NCI-H69 (cell line): Measurements from ENCODE around the gene TJP3.

Source experiments
- DNase-seq: peaks from one replicate; lab custom pipeline; 2025; lab: John Stamatoyannopoulos, UW

Gene TJP3

GRCh38 chr19:3785451-3785937 lies 77.3 kb downstream of the TJP3 start:
- peak; percentile 66 for DNase-seq

DNA sequence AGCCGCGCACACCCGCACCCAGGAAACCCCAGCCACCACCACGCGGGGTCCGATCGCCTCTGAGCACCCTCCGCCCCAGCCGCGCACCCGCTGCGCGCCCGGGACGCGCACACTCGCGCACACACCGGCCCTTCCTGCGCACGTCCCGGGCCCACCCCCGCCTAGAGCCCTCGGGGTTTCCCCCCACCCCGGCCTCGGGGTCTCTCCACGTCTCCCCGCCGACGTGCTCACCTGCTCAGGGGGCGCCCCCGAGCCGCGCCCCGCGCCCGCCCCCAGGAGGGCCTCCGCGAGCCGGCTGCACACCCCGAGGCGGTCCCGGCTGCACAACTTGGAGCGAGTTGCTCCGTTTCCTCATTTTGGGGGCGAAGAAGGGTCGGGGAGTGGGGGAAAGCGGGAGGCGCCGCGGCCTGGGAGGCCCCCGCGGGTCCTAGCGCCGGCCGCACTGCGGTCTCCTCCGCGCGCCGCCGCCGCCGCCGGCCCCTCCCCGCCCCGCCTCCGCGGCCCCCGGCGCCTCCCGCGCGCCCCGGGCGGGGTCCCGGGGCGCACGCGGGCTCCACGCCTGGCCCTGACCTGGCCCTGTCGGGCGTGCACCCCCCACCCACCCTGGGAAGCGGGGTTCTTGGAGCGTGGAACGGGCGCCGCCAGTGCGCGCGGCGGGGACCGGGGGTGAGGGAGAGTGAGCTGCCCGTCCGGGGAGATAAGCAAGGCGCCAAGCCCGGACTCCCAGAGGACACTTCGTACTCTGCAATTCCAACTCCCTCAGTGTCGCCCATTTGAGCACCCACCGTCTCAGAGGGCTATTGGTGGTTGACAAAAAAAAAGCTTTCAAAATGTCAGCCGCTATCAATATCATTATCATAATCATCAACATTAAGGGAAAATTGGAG lies 78.0 kb downstream of the TJP3 start, which contains the start of gene MATK:
Gene MATK (minus strand): TSS at position 444 of the 887 bp plus-strand sequence. CDS start 1,246 bp downstream, outside the sequence.
- DNase-seq, result peak; percentile 60

DNA sequence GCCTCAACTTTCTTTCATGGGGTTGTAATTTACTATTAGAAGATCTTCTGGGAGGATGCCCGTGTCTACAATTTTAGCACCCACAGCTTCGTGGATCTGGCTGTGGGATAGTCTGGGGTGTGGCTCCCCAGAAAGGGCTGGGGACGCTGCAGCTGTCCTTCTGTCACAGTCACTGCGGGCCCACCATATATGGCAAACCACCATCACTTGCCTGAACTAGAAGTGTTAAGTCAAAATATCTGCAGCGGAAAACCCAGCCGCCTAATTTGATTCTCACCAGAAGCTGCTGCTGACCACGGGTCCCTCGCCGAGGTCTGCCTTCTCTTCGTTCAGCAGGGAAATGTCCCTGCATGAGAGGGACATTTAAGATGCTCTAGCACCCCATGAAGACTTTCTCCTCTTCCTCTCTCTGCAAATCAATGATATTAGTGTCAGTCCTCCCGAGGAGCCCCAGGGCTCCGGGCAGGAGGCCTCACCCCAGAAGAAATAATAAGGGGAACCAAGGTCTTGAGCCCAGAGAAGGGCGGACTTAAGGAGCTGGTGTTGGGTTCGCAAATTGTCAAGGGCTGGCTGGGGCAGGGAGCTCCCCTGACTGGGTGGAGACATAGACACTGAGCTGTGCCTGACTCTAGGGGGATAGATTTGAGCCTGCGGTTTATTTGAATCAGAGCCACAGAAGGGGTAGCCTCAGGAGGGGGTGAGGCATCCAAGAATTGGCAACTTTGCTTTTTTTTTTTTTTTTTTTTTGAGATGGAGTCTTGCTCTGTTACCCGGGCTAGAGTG lies 81.0 kb downstream of the TJP3 start:
- DNase-seq, result no peak

- no peak for DNase-seq
Measured at GRCh38 chr19:3790209-3790734, 82.1 kb downstream of the TJP3 start.

GRCh38 chr19:3790941-3791340 lies 82.8 kb downstream of the TJP3 start:
- no peak for DNase-seq

GRCh38 chr19:3792114-3792513 lies 83.9 kb downstream of the TJP3 start:
- no peak for DNase-seq

- no peak for DNase-seq
Measured at GRCh38 chr19:3793799-3794198, 85.6 kb downstream of the TJP3 start.

- DNase-seq, result no peak
Measured at GRCh38 chr19:3796358-3796757, 88.2 kb downstream of the TJP3 start.

DNA sequence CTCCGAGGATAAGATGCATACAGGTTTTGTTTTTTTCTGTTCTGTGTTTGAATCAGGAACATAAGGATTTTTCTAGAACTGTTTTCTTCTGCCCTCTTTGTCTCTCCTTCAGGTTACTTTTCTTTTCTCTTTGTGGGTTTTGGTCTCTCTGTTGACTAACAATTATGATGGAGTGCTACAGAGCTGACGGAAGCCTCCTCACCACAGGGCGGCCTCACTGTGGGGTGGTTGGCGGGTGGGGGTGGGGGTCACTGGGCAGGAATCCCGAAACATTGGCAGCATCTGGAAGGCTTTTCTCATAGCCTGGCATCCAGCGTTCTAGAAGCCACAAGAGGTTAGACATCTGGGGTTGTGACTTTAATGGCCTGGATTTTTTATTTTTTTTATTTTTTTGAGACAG lies 90.0 kb downstream of the TJP3 start:
- DNase-seq, result no peak
